ENCODE data around the gene MYO18B.
"Not testable (repeated sequence)": the region's sequence is repeated elsewhere in the genome, so short reads cannot be mapped to it uniquely, and the experiment has no call there.

DNA sequence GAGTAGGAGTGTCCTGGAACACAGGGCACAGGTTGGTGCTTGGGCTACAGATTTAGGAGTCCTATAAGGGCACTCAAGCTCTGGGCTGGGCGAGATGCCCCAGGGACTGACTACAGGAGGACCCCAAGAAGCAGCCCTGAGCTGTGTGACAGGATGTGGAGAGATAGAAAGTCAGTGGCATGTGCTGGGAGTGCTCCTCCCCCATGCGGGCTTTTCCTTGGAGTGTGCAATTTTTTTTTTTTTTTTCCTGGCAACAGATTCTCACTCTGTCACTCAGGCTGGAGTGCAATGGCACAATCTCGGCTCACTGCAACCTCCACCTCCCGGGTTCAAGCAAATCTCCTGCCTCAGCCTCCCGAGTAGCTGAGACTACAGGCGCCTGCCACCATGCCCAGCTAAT lies 33.6 kb upstream of the MYO18B start:
- not testable (repeated sequence) for TF ChIP-seq YY1 (IDR thresholded peaks at IDR 0.05; ENCODE audit: insufficient read depth, insufficient read length); SUZ12 (IDR thresholded peaks at IDR 0.05; ENCODE audit: extremely low read depth, insufficient read depth, insufficient read length)
